GM12878 (cell line): ENCODE measurements around the gene MIAT. TPM values are rescaled to one million over a fixed set of nuclear protein-coding genes. Genes with fewer than 3 reads are reported as not detected.

Experiments
- BHLHE40 ChIP-seq, 2 experiments: fragments of 450-650 bp in 1 of 2; IDR thresholded peaks; 2 replicates each; pipeline ENCODE4 v1.6.1; 2011 to 2017; ENCODE audit warnings: low read depth in 2 of 2, borderline replicate concordance in 1 of 2, improper control_type of control experiment in 1 of 2, low read length in 1 of 2, mild to moderate bottlenecking in 1 of 2
- IKZF1 ChIP-seq: fragments of 450-650 bp; conservative IDR thresholded peaks from 2 replicates; pipeline ENCODE4 v1.6.1; 2017; ENCODE audit warnings: antibody characterized with exemption, mild to moderate bottlenecking
- POLR2AphosphoS2 ChIP-seq: IDR thresholded peaks from 2 replicates; pipeline ENCODE4 v1.6.1; 2011; ENCODE audit warnings: low read depth, mild to moderate bottlenecking, low read length, improper control_type of control experiment, moderate library complexity
- RAD21 ChIP-seq: IDR thresholded peaks from 2 replicates; pipeline ENCODE4 v1.6.1; 2011; ENCODE audit warnings: mild to moderate bottlenecking, low read depth, low read length, moderate library complexity; ENCODE audit not compliant: insufficient read depth
- polyA plus RNA-seq, 11 experiments: library from polyadenylated mRNA; depleted of rRNA in 4 of 11; unstranded in 6 of 11; stranded (reverse) in 5 of 11; fragments of >200 nt; fragmentation: Nextera tagmentation in 4 of 11; fragmentation: Illumina TruSeq in 1 of 11; extraction: Ambion mirVana in 4 of 11; extraction: Trizol in 1 of 11; gene quantifications; 1 replicate in 1 of 11; 2 replicates in 10 of 11; pipeline versions ENCODE4 v1.2.1 to v1.2.3, GENCODE V29; 2011 to 2016; ENCODE audit warnings: inconsistent platforms in 2 of 11, missing spikeins in 2 of 11, low read depth in 1 of 11
- total RNA-seq, 4 experiments: library from RNA; depleted of rRNA in 3 of 4; stranded (reverse); fragments of >200 nt in 3 of 4; fragmentation: Illumina TruSeq in 1 of 4; extraction: Trizol in 1 of 4; gene quantifications; 2 replicates each; pipeline versions ENCODE4 v1.2.1 to v1.2.3, GENCODE V29; 2013 to 2021
- TF ChIP-seq, protein P1 (sequence below): fragments of 450-650 bp; IDR thresholded peaks from 2 replicates; pipeline ENCODE4 v1.6.1; 2017; ENCODE audit warnings: borderline replicate concordance
- TF ChIP-seq, protein P2 (sequence below): fragments of 450-650 bp; IDR thresholded peaks from 2 replicates; pipeline ENCODE4 v1.6.1; 2016; ENCODE audit warnings: mild to moderate bottlenecking
- TF ChIP-seq, protein P3 (sequence below), 3 experiments: IDR thresholded peaks in 2 of 3; conservative IDR thresholded peaks in 1 of 3; 2 replicates each; pipeline ENCODE4 v1.5.1; 2011; ENCODE audit warnings: low read depth in 3 of 3, low read length in 3 of 3, mild to moderate bottlenecking in 3 of 3, control low read depth in 2 of 3, moderate library complexity in 2 of 3, inconsistent platforms in 1 of 3, mixed read lengths in 1 of 3; ENCODE audit not compliant: control insufficient read depth in 2 of 3, insufficient read depth in 1 of 3; ENCODE audit errors: extremely low read depth in 1 of 3
- TF ChIP-seq, protein P4 (sequence below): fragments of 450-650 bp; formaldehyde crosslinking; IDR thresholded peaks from 2 replicates; pipeline ENCODE4 v1.5.0; 2022; ENCODE audit warnings: mild to moderate bottlenecking, missing genetic modification characterization
- TF ChIP-seq, protein P5 (sequence below): fragments of 450-650 bp; formaldehyde crosslinking; IDR thresholded peaks from 2 replicates; pipeline ENCODE4 v1.4.0; 2020; ENCODE audit warnings: mild to moderate bottlenecking, moderate library complexity

The MIAT gene
- total and polyA plus RNA-seq, 10 of the 15 experiments (the other 5 are each of a cell fraction or from before 2014, with no cell fraction given) = 0.39 to 13.7 (median 4.6) TPM

DNA sequence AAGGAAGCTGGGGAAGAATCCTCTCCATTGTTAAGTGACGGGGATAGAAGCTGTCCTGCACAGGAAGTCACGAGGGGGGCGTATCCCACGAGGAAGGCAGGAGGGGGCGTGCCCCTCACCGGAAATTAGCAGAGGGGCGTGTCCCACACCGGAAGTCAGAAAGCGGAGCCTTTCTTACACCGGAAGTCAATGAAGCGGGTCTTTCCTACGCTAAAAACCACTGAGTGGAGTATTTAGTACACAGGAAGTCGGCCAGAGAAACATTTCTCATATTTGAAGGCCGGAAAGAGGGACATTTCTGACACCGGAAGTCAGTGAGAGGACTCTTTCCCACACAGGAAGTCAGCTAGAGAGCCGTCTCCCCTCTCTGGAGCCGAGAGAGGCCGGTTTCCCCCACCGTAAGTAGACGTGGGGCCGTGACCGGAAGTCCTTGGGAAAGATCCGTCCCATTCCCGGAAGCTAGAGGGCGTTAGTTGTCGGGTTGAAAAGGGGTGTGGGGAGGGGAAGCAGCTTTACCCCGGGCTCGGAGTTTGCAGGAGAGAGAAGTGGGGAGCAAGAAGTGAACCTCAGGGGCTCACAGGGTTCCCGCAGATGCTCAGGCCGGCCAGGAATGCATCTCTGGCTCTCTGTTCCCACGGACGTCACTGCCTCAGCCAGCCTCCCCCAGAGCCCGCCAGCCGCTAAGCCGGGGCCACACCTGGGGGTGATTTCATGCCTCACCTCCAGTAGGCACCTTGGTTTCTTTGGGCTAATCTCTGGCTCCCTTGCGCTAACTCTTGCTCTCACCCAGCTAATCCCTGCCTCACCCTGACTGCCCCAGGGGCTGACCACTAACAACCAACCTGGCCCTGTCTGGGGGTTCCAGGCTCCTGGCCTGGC is 15.4 kb downstream of the MIAT start (continued):
- TF ChIP-seq RAD21 (peak; percentile 24; the same call in 1 of the 2 replicates), IKZF1 (peak; percentile 93), BHLHE40 (IDR thresholded peaks at IDR 0.05; ENCODE audit: borderline replicate concordance in 1 of 2, low read depth in 2 of 2, low read length in 1 of 2) (peak; percentile 89 to 94), POLR2AphosphoS2 (peak; percentile 30; the same call in 1 of the 2 replicates)
- TF ChIP-seq, protein P1, sequence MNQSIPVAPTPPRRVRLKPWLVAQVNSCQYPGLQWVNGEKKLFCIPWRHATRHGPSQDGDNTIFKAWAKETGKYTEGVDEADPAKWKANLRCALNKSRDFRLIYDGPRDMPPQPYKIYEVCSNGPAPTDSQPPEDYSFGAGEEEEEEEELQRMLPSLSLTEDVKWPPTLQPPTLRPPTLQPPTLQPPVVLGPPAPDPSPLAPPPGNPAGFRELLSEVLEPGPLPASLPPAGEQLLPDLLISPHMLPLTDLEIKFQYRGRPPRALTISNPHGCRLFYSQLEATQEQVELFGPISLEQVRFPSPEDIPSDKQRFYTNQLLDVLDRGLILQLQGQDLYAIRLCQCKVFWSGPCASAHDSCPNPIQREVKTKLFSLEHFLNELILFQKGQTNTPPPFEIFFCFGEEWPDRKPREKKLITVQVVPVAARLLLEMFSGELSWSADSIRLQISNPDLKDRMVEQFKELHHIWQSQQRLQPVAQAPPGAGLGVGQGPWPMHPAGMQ = no peak
- TF ChIP-seq, protein P2, sequence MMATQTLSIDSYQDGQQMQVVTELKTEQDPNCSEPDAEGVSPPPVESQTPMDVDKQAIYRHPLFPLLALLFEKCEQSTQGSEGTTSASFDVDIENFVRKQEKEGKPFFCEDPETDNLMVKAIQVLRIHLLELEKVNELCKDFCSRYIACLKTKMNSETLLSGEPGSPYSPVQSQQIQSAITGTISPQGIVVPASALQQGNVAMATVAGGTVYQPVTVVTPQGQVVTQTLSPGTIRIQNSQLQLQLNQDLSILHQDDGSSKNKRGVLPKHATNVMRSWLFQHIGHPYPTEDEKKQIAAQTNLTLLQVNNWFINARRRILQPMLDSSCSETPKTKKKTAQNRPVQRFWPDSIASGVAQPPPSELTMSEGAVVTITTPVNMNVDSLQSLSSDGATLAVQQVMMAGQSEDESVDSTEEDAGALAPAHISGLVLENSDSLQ = peak; percentile 85
- TF ChIP-seq, protein P3, sequence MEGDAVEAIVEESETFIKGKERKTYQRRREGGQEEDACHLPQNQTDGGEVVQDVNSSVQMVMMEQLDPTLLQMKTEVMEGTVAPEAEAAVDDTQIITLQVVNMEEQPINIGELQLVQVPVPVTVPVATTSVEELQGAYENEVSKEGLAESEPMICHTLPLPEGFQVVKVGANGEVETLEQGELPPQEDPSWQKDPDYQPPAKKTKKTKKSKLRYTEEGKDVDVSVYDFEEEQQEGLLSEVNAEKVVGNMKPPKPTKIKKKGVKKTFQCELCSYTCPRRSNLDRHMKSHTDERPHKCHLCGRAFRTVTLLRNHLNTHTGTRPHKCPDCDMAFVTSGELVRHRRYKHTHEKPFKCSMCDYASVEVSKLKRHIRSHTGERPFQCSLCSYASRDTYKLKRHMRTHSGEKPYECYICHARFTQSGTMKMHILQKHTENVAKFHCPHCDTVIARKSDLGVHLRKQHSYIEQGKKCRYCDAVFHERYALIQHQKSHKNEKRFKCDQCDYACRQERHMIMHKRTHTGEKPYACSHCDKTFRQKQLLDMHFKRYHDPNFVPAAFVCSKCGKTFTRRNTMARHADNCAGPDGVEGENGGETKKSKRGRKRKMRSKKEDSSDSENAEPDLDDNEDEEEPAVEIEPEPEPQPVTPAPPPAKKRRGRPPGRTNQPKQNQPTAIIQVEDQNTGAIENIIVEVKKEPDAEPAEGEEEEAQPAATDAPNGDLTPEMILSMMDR (IDR thresholded peaks at IDR 0.05 in 2 of 3, conservative IDR thresholded peaks at IDR 0.05 in 1 of 3; ENCODE audit: control insufficient read depth in 2 of 3, extremely low read depth in 1 of 3, insufficient read depth in 1 of 3, low read depth in 3 of 3, low read length in 3 of 3) = peak; percentile 61 to 66 (median 66)
- TF ChIP-seq, protein P4, sequence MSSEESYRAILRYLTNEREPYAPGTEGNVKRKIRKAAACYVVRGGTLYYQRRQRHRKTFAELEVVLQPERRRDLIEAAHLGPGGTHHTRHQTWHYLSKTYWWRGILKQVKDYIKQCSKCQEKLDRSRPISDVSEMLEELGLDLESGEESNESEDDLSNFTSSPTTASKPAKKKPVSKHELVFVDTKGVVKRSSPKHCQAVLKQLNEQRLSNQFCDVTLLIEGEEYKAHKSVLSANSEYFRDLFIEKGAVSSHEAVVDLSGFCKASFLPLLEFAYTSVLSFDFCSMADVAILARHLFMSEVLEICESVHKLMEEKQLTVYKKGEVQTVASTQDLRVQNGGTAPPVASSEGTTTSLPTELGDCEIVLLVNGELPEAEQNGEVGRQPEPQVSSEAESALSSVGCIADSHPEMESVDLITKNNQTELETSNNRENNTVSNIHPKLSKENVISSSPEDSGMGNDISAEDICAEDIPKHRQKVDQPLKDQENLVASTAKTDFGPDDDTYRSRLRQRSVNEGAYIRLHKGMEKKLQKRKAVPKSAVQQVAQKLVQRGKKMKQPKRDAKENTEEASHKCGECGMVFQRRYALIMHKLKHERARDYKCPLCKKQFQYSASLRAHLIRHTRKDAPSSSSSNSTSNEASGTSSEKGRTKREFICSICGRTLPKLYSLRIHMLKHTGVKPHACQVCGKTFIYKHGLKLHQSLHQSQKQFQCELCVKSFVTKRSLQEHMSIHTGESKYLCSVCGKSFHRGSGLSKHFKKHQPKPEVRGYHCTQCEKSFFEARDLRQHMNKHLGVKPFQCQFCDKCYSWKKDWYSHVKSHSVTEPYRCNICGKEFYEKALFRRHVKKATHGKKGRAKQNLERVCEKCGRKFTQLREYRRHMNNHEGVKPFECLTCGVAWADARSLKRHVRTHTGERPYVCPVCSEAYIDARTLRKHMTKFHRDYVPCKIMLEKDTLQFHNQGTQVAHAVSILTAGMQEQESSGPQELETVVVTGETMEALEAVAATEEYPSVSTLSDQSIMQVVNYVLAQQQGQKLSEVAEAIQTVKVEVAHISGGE = peak; percentile 45; the same call in 1 of the 2 replicates
- TF ChIP-seq, protein P5, sequence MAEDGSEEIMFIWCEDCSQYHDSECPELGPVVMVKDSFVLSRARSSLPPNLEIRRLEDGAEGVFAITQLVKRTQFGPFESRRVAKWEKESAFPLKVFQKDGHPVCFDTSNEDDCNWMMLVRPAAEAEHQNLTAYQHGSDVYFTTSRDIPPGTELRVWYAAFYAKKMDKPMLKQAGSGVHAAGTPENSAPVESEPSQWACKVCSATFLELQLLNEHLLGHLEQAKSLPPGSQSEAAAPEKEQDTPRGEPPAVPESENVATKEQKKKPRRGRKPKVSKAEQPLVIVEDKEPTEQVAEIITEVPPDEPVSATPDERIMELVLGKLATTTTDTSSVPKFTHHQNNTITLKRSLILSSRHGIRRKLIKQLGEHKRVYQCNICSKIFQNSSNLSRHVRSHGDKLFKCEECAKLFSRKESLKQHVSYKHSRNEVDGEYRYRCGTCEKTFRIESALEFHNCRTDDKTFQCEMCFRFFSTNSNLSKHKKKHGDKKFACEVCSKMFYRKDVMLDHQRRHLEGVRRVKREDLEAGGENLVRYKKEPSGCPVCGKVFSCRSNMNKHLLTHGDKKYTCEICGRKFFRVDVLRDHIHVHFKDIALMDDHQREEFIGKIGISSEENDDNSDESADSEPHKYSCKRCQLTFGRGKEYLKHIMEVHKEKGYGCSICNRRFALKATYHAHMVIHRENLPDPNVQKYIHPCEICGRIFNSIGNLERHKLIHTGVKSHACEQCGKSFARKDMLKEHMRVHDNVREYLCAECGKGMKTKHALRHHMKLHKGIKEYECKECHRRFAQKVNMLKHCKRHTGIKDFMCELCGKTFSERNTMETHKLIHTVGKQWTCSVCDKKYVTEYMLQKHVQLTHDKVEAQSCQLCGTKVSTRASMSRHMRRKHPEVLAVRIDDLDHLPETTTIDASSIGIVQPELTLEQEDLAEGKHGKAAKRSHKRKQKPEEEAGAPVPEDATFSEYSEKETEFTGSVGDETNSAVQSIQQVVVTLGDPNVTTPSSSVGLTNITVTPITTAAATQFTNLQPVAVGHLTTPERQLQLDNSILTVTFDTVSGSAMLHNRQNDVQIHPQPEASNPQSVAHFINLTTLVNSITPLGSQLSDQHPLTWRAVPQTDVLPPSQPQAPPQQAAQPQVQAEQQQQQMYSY (CRISPR knock-in tag) = no peak
